Measurements from ENCODE around the gene ACER1. TPM values are rescaled to one million over a fixed set of nuclear protein-coding genes. Genes with fewer than 3 reads are reported as not detected.

ACER1 gene
- total and polyA plus RNA-seq, 2 of the 13 experiments (the other 11 are each of a cell fraction or from before 2014, with no cell fraction given) = not detected

DNA sequence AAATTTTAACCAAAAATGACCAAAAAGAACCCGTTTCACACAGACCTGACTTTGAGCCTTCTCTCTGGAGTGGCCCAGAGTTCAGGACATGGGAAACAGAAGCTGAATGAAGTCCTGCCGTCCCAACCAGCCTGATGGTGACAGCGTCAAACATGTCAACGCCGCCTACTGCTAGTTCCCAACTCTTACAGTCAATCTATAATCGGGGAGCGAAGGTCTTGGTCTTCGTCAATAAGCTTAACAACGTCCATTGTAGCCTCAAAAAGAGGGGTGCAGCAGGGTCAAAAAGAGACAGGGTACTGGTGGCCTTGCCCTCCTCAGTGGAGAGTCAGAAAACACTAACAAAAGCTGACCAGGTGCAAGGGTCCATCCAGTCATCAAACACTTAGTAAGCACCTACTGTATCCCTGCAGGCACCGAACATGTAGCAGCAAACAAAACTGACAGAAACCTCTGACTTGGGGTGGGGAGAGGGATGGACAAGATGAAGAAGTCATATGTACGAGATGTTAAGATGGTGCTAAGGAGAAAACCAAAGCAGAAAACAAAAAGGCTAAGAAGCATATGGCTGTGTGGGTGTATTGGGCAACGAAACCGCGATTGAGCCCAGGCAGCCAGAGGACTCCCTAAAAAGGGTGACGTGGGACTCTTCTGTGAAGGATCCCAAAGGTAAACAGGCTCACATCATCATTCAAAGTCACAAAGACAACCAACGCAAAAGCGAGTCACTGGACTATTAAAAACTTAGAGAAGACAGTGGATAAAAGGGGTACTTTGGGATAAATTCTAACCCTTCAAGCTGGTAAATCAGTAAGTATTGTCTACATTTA, 65.6 kb downstream of the ACER1 start (continued):
- TF ChIP-seq YEATS2 (CRISPR knock-in tag; IDR thresholded peaks at IDR 0.05; ENCODE audit: borderline replicate concordance) (no peak), ZSCAN25 (CRISPR knock-in tag; IDR thresholded peaks at IDR 0.05) (peak; percentile 95), HDAC6 (IDR thresholded peaks at IDR 0.05; ENCODE audit: low read depth, low read length) (no peak), GATAD2A (CRISPR knock-in tag; IDR thresholded peaks at IDR 0.05) (0 out of 2 replicates have a peak, but pooled peaks have one; percentile 15), ZMYM3 (CRISPR knock-in tag; IDR thresholded peaks at IDR 0.05) (peak; percentile 55; the same call in 1 of the 2 replicates), FOXK1 (CRISPR knock-in tag; IDR thresholded peaks at IDR 0.05; ENCODE audit: borderline replicate concordance, low read depth) (no peak), PITX1 (CRISPR knock-in tag; IDR thresholded peaks at IDR 0.05) (no peak), SOX6 (IDR thresholded peaks at IDR 0.05) (no peak), SOX6 (CRISPR knock-in tag; IDR thresholded peaks at IDR 0.05) (peak; percentile 63), ZFP36 (IDR thresholded peaks at IDR 0.05; ENCODE audit: borderline replicate concordance, low read depth, low read length, partially characterized antibody) (no peak), ZNF44 (CRISPR knock-in tag; IDR thresholded peaks at IDR 0.05) (no peak), HNF4A (CRISPR knock-in tag; IDR thresholded peaks at IDR 0.05) (peak; percentile 50), MAFF (IDR thresholded peaks at IDR 0.05; ENCODE audit: low read depth, low read length) (no peak), BRD4 (CRISPR knock-in tag; IDR thresholded peaks at IDR 0.05) (no peak), REXO4 (CRISPR knock-in tag; IDR thresholded peaks at IDR 0.05; ENCODE audit: borderline replicate concordance) (no peak), ZFX (CRISPR knock-in tag; IDR thresholded peaks at IDR 0.05; ENCODE audit: low read depth) (no peak), HOXA3 (CRISPR knock-in tag; IDR thresholded peaks at IDR 0.05) (peak; percentile 37; the same call in 1 of the 2 replicates)
- TF ChIP-seq, protein P1, sequence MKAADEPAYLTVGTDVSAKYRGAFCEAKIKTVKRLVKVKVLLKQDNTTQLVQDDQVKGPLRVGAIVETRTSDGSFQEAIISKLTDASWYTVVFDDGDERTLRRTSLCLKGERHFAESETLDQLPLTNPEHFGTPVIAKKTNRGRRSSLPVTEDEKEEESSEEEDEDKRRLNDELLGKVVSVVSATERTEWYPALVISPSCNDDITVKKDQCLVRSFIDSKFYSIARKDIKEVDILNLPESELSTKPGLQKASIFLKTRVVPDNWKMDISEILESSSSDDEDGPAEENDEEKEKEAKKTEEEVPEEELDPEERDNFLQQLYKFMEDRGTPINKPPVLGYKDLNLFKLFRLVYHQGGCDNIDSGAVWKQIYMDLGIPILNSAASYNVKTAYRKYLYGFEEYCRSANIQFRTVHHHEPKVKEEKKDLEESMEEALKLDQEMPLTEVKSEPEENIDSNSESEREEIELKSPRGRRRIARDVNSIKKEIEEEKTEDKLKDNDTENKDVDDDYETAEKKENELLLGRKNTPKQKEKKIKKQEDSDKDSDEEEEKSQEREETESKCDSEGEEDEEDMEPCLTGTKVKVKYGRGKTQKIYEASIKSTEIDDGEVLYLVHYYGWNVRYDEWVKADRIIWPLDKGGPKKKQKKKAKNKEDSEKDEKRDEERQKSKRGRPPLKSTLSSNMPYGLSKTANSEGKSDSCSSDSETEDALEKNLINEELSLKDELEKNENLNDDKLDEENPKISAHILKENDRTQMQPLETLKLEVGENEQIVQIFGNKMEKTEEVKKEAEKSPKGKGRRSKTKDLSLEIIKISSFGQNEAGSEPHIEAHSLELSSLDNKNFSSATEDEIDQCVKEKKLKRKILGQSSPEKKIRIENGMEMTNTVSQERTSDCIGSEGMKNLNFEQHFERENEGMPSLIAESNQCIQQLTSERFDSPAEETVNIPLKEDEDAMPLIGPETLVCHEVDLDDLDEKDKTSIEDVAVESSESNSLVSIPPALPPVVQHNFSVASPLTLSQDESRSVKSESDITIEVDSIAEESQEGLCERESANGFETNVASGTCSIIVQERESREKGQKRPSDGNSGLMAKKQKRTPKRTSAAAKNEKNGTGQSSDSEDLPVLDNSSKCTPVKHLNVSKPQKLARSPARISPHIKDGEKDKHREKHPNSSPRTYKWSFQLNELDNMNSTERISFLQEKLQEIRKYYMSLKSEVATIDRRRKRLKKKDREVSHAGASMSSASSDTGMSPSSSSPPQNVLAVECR (CRISPR knock-in tag; IDR thresholded peaks at IDR 0.05; ENCODE audit: borderline replicate concordance) = peak; percentile 43; the same call in 1 of the 2 replicates
- TF ChIP-seq, protein P2, sequence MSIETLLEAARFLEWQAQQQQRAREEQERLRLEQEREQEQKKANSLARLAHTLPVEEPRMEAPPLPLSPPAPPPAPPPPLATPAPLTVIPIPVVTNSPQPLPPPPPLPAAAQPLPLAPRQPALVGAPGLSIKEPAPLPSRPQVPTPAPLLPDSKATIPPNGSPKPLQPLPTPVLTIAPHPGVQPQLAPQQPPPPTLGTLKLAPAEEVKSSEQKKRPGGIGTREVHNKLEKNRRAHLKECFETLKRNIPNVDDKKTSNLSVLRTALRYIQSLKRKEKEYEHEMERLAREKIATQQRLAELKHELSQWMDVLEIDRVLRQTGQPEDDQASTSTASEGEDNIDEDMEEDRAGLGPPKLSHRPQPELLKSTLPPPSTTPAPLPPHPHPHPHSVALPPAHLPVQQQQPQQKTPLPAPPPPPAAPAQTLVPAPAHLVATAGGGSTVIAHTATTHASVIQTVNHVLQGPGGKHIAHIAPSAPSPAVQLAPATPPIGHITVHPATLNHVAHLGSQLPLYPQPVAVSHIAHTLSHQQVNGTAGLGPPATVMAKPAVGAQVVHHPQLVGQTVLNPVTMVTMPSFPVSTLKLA (IDR thresholded peaks at IDR 0.05) = no peak
- TF ChIP-seq, protein P3, sequence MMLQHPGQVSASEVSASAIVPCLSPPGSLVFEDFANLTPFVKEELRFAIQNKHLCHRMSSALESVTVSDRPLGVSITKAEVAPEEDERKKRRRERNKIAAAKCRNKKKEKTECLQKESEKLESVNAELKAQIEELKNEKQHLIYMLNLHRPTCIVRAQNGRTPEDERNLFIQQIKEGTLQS (CRISPR knock-in tag; IDR thresholded peaks at IDR 0.05) = no peak
- TF ChIP-seq, protein P4, sequence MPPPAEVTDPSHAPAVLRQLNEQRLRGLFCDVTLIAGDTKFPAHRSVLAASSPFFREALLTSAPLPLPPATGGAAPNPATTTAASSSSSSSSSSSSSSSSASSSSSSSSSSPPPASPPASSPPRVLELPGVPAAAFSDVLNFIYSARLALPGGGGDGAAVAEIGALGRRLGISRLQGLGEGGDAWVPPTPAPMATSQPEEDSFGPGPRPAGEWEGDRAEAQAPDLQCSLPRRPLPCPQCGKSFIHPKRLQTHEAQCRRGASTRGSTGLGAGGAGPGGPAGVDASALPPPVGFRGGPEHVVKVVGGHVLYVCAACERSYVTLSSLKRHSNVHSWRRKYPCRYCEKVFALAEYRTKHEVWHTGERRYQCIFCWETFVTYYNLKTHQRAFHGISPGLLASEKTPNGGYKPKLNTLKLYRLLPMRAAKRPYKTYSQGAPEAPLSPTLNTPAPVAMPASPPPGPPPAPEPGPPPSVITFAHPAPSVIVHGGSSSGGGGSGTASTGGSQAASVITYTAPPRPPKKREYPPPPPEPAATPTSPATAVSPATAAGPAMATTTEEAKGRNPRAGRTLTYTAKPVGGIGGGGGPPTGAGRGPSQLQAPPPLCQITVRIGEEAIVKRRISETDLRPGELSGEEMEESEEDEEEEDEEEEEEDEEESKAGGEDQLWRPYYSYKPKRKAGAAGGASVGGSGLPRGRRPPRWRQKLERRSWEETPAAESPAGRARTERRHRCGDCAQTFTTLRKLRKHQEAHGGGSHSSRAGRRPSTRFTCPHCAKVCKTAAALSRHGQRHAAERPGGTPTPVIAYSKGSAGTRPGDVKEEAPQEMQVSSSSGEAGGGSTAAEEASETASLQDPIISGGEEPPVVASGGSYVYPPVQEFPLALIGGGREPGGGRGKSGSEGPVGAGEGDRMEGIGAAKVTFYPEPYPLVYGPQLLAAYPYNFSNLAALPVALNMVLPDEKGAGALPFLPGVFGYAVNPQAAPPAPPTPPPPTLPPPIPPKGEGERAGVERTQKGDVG (CRISPR knock-in tag; IDR thresholded peaks at IDR 0.05; ENCODE audit: borderline replicate concordance) = peak; percentile 79; the same call in 1 of the 2 replicates
